DND-41 (cell line): ENCODE measurements around the gene CIRBP.

Source experiments
- ATAC-seq: fragments of 200-7000 bp; cut with Tn5 transposase; 3 replicates; pipeline ENCODE4 v1.9.1; 2021; ENCODE audit warnings: low read depth; ENCODE audit not compliant: insufficient read depth
- DNase-seq: peaks from one replicate; pipeline ENCODE4 v3.0.0-alpha.2; 2020
- H2AFZ ChIP-seq: 2 replicates; pipeline ENCODE4 v1.6.0; 2012; ENCODE audit warnings: low read depth, low read length
- H3K27ac ChIP-seq: 2 replicates; pipeline ENCODE4 v1.5.1; 2012; ENCODE audit warnings: low read length, inconsistent platforms
- H3K27me3 ChIP-seq: fragments of 200-600 bp; sonication (generic); 2 replicates; pipeline ENCODE4 v1.6.0; 2012; ENCODE audit warnings: low read length, mild to moderate bottlenecking, inconsistent platforms; ENCODE audit not compliant: insufficient read depth, poor library complexity
- H3K36me3 ChIP-seq: 2 replicates; pipeline ENCODE4 v1.5.1; 2012; ENCODE audit warnings: low read length, inconsistent platforms; ENCODE audit not compliant: insufficient read depth
- H3K4me1 ChIP-seq: 2 replicates; pipeline ENCODE4 v1.5.1; 2012; ENCODE audit warnings: mild to moderate bottlenecking, low read length; ENCODE audit not compliant: insufficient read depth
- H3K4me2 ChIP-seq: 2 replicates; pipeline ENCODE4 v1.6.0; 2012; ENCODE audit warnings: mild to moderate bottlenecking, moderate library complexity, low read length, inconsistent platforms; ENCODE audit not compliant: insufficient read depth
- H3K4me3 ChIP-seq, 2 experiments: fragments of 200-600 bp in 1 of 2; shearing (Covaris generic) in 1 of 2; 2 replicates each; pipeline ENCODE4 v1.5.1; 2012 to 2016; ENCODE audit warnings: inconsistent platforms in 2 of 2, low read length in 2 of 2, mild to moderate bottlenecking in 2 of 2, low read depth in 1 of 2, moderate library complexity in 1 of 2
- H3K79me2 ChIP-seq: 2 replicates; pipeline ENCODE4 v1.6.0; 2012; ENCODE audit warnings: low read length, inconsistent platforms; ENCODE audit not compliant: insufficient read depth
- H3K9ac ChIP-seq: 2 replicates; pipeline ENCODE4 v1.6.0; 2012; ENCODE audit warnings: low read depth, mild to moderate bottlenecking, inconsistent platforms, low read length, moderate library complexity
- H3K9me3 ChIP-seq: 2 replicates; pipeline ENCODE4 v1.5.1; 2012; ENCODE audit warnings: low read length, moderate library complexity, mild to moderate bottlenecking, inconsistent platforms; ENCODE audit not compliant: insufficient read depth, severe bottlenecking
- H4K20me1 ChIP-seq: 2 replicates; pipeline ENCODE4 v1.6.0; 2012; ENCODE audit warnings: low read length; ENCODE audit not compliant: insufficient read depth
- EZH2 ChIP-seq: IDR thresholded peaks from 3 replicates; pipeline ENCODE4 v1.6.1; 2012; ENCODE audit warnings: borderline replicate concordance, low read depth, mild to moderate bottlenecking, moderate library complexity, low read length, inconsistent platforms; ENCODE audit not compliant: severe bottlenecking
- TF ChIP-seq, protein P1 (sequence below): IDR thresholded peaks from 2 replicates; pipeline ENCODE4 v1.5.1; 2012; ENCODE audit warnings: borderline replicate concordance, low read length, moderate library complexity, mild to moderate bottlenecking; ENCODE audit not compliant: poor library complexity, severe bottlenecking; ENCODE audit errors: extremely low read depth

CIRBP gene

DNA sequence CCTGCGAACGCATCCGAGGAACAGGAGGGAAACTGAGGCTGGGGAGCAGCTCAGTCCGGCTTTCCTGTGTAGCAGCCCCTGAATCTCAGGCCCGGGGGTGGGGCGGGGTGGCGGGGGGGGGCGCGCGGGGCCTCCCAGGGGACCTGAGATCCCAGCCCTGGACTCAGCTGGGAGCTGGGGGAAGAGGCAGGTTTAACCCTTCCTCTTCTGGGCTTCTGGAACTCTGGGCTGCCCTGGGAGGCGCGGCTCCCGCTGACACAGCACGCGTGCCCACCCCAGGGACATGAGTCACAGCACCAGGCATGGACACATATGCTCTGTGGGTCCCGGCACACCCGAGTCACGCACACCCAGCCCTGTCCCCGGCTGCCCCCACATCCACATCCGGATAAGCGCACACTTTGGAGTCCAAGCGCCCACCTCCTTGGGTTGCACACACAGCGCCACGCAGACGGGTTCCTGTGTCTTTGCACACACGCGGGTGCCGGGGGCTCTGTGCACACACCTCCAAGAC, 3.5 kb upstream of the CIRBP start:
- Histone ChIP-seq H3K27ac (no peak overlapping the region), H3K36me3 (peaks cover 12% of the 10 kb centered on the region), H3K9ac (no peak overlapping the region), H3K27me3 (peaks cover 4% of the 10 kb centered on the region), H3K4me2 (no peak overlapping the region), H3K9me3 (no peaks in the 10 kb centered on the region), H2AFZ (no peak overlapping the region), H3K79me2 (peaks cover 17% of the 10 kb centered on the region), H4K20me1 (peaks cover 11% of the 10 kb centered on the region), H3K4me3 (no peak overlapping the region), H3K4me1 (peaks cover 47% of the 10 kb centered on the region)
- DNase-seq (no peak), ATAC-seq (no peak)
- TF ChIP-seq, protein P1, sequence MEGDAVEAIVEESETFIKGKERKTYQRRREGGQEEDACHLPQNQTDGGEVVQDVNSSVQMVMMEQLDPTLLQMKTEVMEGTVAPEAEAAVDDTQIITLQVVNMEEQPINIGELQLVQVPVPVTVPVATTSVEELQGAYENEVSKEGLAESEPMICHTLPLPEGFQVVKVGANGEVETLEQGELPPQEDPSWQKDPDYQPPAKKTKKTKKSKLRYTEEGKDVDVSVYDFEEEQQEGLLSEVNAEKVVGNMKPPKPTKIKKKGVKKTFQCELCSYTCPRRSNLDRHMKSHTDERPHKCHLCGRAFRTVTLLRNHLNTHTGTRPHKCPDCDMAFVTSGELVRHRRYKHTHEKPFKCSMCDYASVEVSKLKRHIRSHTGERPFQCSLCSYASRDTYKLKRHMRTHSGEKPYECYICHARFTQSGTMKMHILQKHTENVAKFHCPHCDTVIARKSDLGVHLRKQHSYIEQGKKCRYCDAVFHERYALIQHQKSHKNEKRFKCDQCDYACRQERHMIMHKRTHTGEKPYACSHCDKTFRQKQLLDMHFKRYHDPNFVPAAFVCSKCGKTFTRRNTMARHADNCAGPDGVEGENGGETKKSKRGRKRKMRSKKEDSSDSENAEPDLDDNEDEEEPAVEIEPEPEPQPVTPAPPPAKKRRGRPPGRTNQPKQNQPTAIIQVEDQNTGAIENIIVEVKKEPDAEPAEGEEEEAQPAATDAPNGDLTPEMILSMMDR: no peak

DNA sequence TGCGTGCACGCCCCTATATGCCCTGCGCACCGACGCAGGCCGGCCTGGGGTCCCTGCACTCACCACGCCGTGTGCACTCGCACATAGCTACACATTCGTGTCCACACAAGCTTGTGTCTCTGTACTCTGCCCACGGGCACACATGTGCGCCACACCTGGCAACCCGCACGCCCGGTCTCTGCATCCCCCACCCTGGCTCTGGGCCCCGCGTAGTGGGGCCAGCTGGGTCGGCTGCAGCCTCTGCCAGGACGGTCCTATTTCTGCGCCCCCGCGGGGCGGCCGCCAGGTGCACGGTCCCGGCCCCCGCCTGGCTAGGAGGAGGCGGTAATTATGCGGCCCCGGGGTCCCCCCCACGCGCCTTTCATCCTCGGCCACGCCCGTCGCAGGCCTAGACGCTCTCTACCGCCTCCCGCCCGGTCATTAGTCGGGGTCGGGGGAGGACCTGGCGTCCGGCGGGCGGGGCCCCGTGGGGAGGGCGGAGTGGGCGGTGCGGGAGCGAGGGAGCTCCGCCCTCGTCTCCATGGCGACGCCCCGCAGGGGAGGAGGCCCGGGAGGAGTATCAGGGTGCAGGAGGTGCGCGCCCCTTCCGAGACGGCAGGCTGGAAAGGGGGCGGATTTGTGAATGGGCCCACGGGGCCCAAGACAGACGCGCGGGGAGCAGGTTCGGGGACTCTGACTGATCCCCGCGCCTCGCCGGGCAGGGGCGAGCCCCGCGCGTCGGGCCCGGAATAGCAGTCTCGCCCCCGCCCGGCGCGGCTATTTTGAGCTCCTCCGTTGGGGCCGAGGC, 2.8 kb upstream of the CIRBP start:
- Histone ChIP-seq H3K4me1 (peaks cover 50% of the 10 kb centered on the region), H3K9me3 (no peaks in the 10 kb centered on the region)

DNA sequence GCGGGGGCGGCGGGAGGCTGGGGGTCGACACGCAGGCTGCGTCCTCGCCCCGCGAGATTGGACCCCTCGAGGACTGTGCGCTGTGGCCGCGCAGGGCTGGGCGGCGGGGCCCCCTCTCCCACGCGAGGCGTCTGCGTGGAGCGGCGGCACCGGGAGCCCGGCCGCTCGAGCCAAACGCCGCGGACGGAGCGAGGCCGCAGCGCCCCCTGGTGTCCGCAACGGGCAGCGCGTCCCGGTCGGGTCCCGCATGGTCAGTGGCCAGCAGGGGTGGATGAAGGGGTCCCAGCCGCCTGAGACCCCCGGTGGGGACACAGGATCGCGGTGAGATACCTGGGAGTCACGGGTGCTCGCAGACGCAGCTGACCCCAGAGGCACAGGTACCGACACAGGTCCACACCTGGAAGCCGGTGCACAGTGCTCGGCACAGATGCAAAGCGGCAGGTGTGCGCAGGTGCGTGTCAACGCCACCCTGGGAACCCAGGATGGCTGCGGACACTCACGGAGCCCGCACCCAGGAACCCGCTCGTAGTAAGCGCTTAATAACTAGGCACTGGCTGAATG, 2.1 kb upstream of the CIRBP start:
- Histone ChIP-seq H3K9ac (peak overlapping the region; percentile 52), H3K9me3 (no peaks in the 10 kb centered on the region), H3K4me3 (peak overlapping the region in 1 of 2 experiments; percentile 51; a peak in 2 of 4 replicates), H3K27ac (no peak overlapping the region), H3K4me2 (peak overlapping the region; percentile 72), H3K36me3 (peaks cover 25% of the 10 kb centered on the region), H4K20me1 (peaks cover 25% of the 10 kb centered on the region), H3K79me2 (peaks cover 28% of the 10 kb centered on the region), H2AFZ (peak overlapping the region; percentile 49; the same call in 1 of the 2 replicates), H3K27me3 (peaks cover 4% of the 10 kb centered on the region), H3K4me1 (peaks cover 50% of the 10 kb centered on the region)
- TF ChIP-seq EZH2: no peak
- TF ChIP-seq, protein P1: peak; percentile 93
- DNase-seq (peak; percentile 55), ATAC-seq (no peak)

More for the DNA sequence above, 2.8 kb upstream of the CIRBP start:
- Histone ChIP-seq H3K9ac (peak overlapping the region; percentile 52), H3K4me2 (peak overlapping the region; percentile 72), H2AFZ (peak overlapping the region; percentile 49; the same call in 1 of the 2 replicates), H3K79me2 (peaks cover 22% of the 10 kb centered on the region), H3K36me3 (peaks cover 18% of the 10 kb centered on the region), H3K27me3 (peaks cover 4% of the 10 kb centered on the region), H4K20me1 (peaks cover 18% of the 10 kb centered on the region), H3K4me3 (peak overlapping the region in 1 of 2 experiments; percentile 51; a peak in 2 of 4 replicates), H3K27ac (no peak overlapping the region)
- ATAC-seq: no peak
- peak; percentile 54 for DNase-seq
- TF ChIP-seq EZH2: no peak
- TF ChIP-seq, protein P1: no peak
